Measurements from ENCODE around the gene LMF2.
A peak's percentile ranks its signal among the peaks of the same experiment; 100 is the strongest.

Gene LMF2

GRCh38 chr22:50481045-50481439 is 26.5 kb downstream of the LMF2 start:
- DNase-seq = no peak

GRCh38 chr22:50479721-50480120 is 27.8 kb downstream of the LMF2 start:
- DNase-seq = no peak

GRCh38 chr22:50477923-50478322 is 29.6 kb downstream of the LMF2 start:
- no peak for DNase-seq

- DNase-seq = no peak
Measured at GRCh38 chr22:50476868-50477267, 30.6 kb downstream of the LMF2 start.

GRCh38 chr22:50475652-50476002 is 31.9 kb downstream of the LMF2 start:
- DNase-seq = no peak

GRCh38 chr22:50474710-50475651 is 32.5 kb downstream of the LMF2 start, which contains the start of gene SBF1:
Gene SBF1 (minus strand): TSS chr22:50475035. CDS start chr22:50474840, 195 bp downstream.
- DNase-seq = peak; percentile 75

GRCh38 chr22:50473855-50474671 is 33.4 kb downstream of the LMF2 start:
- no peak for DNase-seq

- DNase-seq = no peak
Measured at GRCh38 chr22:50473088-50473487, 34.4 kb downstream of the LMF2 start.

- no peak for DNase-seq
Measured at GRCh38 chr22:50471962-50472361, 35.5 kb downstream of the LMF2 start.

- DNase-seq = no peak
Measured at GRCh38 chr22:50471197-50471847, 36.2 kb downstream of the LMF2 start.

- no peak for DNase-seq
Measured at GRCh38 chr22:50470491-50470890, 37.0 kb downstream of the LMF2 start.

- DNase-seq = peak; percentile 97
Measured at GRCh38 chr22:50469377-50470305, 37.9 kb downstream of the LMF2 start.

- DNase-seq = no peak
Measured at GRCh38 chr22:50468626-50469025, 38.9 kb downstream of the LMF2 start.

GRCh38 chr22:50467773-50468440 is 39.6 kb downstream of the LMF2 start:
- no peak for DNase-seq

GRCh38 chr22:50467341-50467740 is 40.2 kb downstream of the LMF2 start:
- no peak for DNase-seq

- no peak for DNase-seq
Measured at GRCh38 chr22:50465066-50465930, 42.2 kb downstream of the LMF2 start.

GRCh38 chr22:50464451-50464850 is 43.1 kb downstream of the LMF2 start:
- DNase-seq = no peak

- no peak for DNase-seq
Measured at GRCh38 chr22:50463188-50463900, 44.2 kb downstream of the LMF2 start.

- no peak for DNase-seq
Measured at GRCh38 chr22:50461979-50462540, 45.4 kb downstream of the LMF2 start.

GRCh38 chr22:50461536-50461935 is 46.0 kb downstream of the LMF2 start:
- no peak for DNase-seq

Data from NK-92 treated with Interleukin-12 subunit alpha and Interleukin-12 subunit beta, amount 100 ng/mL, for 24 hours (cell line).